A549 (cell line): ENCODE measurements around the gene NKRF. TPM values are rescaled to one million over a fixed set of nuclear protein-coding genes. Genes with fewer than 3 reads are reported as not detected.
A peak's percentile ranks its signal among the peaks of the same experiment; 100 is the strongest.

Experiments
- ATAC-seq, 2 experiments: fragments of 200-7000 bp in 1 of 2; fragments of >200 bp in 1 of 2; cut with Nextera tagmentation in 1 of 2; cut with Tn5 transposase in 1 of 2; 3 replicates each; pipeline versions ENCODE4 v1.8.0 to v1.9.1; 2018 to 2020; ENCODE audit warnings: mild to moderate bottlenecking in 1 of 2, moderate library complexity in 1 of 2
- CTCF ChIA-PET: fragments of 300-600 bp; sonication (Branson Sonifier 250); formaldehyde crosslinking; extraction: SDS; loops from one replicate; lab custom pipeline; 2021; ENCODE audit warnings: antibody characterized with exemption, inconsistent platforms; lab: Yijun Ruan, JAX
- POLR2A ChIA-PET: fragments of 350-600 bp; formaldehyde crosslinking; extraction: SDS; loops from one replicate; lab custom pipeline; 2021; ENCODE audit warnings: antibody characterized with exemption, inconsistent platforms; lab: Yijun Ruan, JAX
- DNase-seq, 2 experiments: peaks; one replicate each; pipeline versions ENCODE4 v3.0.0 to v3.0.0-alpha.2; 2011 to 2016; ENCODE audit warnings: low read depth in 1 of 2, low spot score in 1 of 2
- FAIRE-seq: peaks from 2 replicates; lab custom pipeline; 2011; peaks lifted over from hg19 to GRCh38; lab: Jason Lieb, UNC
- H3K27ac ChIP-seq, 2 experiments: fragments of >200 bp; sonication (Bioruptor Twin); formaldehyde crosslinking; 3 replicates each; pipeline ENCODE4 v1.5.1; 2016 to 2017
- H3K4me1 ChIP-seq: fragments of >200 bp; sonication (Bioruptor Twin); formaldehyde crosslinking; 3 replicates; pipeline ENCODE4 v1.6.1; 2016
- H3K4me2 ChIP-seq: fragments of >200 bp; sonication (Bioruptor Twin); formaldehyde crosslinking; 3 replicates; pipeline ENCODE4 v1.6.1; 2016
- H3K4me3 ChIP-seq: fragments of >200 bp; sonication (Bioruptor Twin); formaldehyde crosslinking; 3 replicates; pipeline ENCODE4 v1.5.1; 2016
- H3K9me3 ChIP-seq: fragments of >200 bp; sonication (Bioruptor Twin); formaldehyde crosslinking; 3 replicates; pipeline ENCODE4 v1.6.1; 2016
- BHLHE40 ChIP-seq: IDR thresholded peaks from 2 replicates; pipeline ENCODE4 v1.6.1; 2012; ENCODE audit warnings: low read depth, low read length, inconsistent platforms
- CBX8 ChIP-seq: fragments of 200-600 bp; sonication (generic); IDR thresholded peaks from 2 replicates; pipeline ENCODE4 v1.6.1; 2016
- CEBPB ChIP-seq, 2 experiments: fragments of >200 bp in 1 of 2; sonication (Bioruptor Twin) in 1 of 2; formaldehyde crosslinking in 1 of 2; IDR thresholded peaks; 2 replicates each; pipeline ENCODE4 v1.6.1; 2012 to 2016
- CHD4 ChIP-seq: fragments of 200-600 bp; sonication (generic); IDR thresholded peaks from 2 replicates; pipeline ENCODE4 v1.6.1; 2016; ENCODE audit warnings: antibody characterized with exemption, mild to moderate bottlenecking, borderline replicate concordance
- CTCF ChIP-seq: fragments of >200 bp; sonication (Bioruptor Twin); formaldehyde crosslinking; IDR thresholded peaks from 3 replicates; pipeline ENCODE4 v1.5.1; 2016
- EHF ChIP-seq: fragments of 250-450 bp; sonication (Bioruptor Pico); IDR thresholded peaks from 2 replicates; pipeline ENCODE4 v1.5.0; 2020; ENCODE audit warnings: mild to moderate bottlenecking
- EHMT2 ChIP-seq: fragments of 200-600 bp; sonication (generic); IDR thresholded peaks from 2 replicates; pipeline ENCODE4 v1.6.1; 2016; ENCODE audit warnings: antibody characterized with exemption, low read depth, mild to moderate bottlenecking, moderate library complexity
- FOSB ChIP-seq: fragments of 250-450 bp; sonication (Bioruptor Pico); IDR thresholded peaks from 2 replicates; pipeline ENCODE4 v1.5.0; 2020; ENCODE audit warnings: mild to moderate bottlenecking, moderate library complexity
- FOXS1 ChIP-seq: fragments of 250-450 bp; sonication (Bioruptor Pico); IDR thresholded peaks from 2 replicates; pipeline ENCODE4 v1.5.0; 2020; ENCODE audit warnings: mild to moderate bottlenecking, moderate library complexity
- GATA3 ChIP-seq: IDR thresholded peaks from 2 replicates; pipeline ENCODE4 v1.6.1; 2012; ENCODE audit warnings: borderline replicate concordance
- HDAC2 ChIP-seq: fragments of 200-600 bp; sonication (generic); IDR thresholded peaks from 2 replicates; pipeline ENCODE4 v1.6.1; 2016
- HES2 ChIP-seq: fragments of >200 bp; sonication (Bioruptor Twin); formaldehyde crosslinking; IDR thresholded peaks from 2 replicates; pipeline ENCODE4 v1.6.1; 2016
- HEYL ChIP-seq: fragments of 250-450 bp; sonication (Bioruptor Pico); IDR thresholded peaks from 2 replicates; pipeline ENCODE4 v1.8.0; 2021; ENCODE audit warnings: mild to moderate bottlenecking, moderate library complexity
- HMGXB4 ChIP-seq: fragments of 250-450 bp; sonication (Bioruptor Pico); IDR thresholded peaks from 2 replicates; pipeline ENCODE4 v1.5.0; 2021; ENCODE audit warnings: mild to moderate bottlenecking, moderate library complexity, borderline replicate concordance
- HOXA7 ChIP-seq: fragments of 250-450 bp; sonication (Bioruptor Pico); IDR thresholded peaks from 2 replicates; pipeline ENCODE4 v1.5.0; 2020; ENCODE audit warnings: mild to moderate bottlenecking, moderate library complexity
- HOXB13 ChIP-seq: fragments of 250-450 bp; sonication (Bioruptor Pico); IDR thresholded peaks from 2 replicates; pipeline ENCODE4 v1.5.0; 2020; ENCODE audit warnings: low read depth, mild to moderate bottlenecking, moderate library complexity
- JUN ChIP-seq, 2 experiments: fragments of >200 bp; sonication (Bioruptor Twin); formaldehyde crosslinking; IDR thresholded peaks; 2 replicates in 1 of 2; 3 replicates in 1 of 2; pipeline ENCODE4 v1.6.1; 2016 to 2017
- MAFK ChIP-seq: fragments of 450-650 bp; IDR thresholded peaks from 2 replicates; pipeline ENCODE4 v1.6.1; 2014; ENCODE audit not compliant: partially characterized antibody
- MAZ ChIP-seq: fragments of 150-350 bp; IDR thresholded peaks from 2 replicates; pipeline ENCODE4 v1.6.1; 2014; ENCODE audit warnings: antibody characterized with exemption, low read depth, low read length, borderline replicate concordance
- MYC ChIP-seq: IDR thresholded peaks from 2 replicates; pipeline ENCODE4 v1.6.1; 2012; ENCODE audit warnings: mild to moderate bottlenecking, inconsistent platforms, low read length, improper control_type of control experiment, borderline replicate concordance
- NFE2L2 ChIP-seq: fragments of 150-350 bp; conservative IDR thresholded peaks from 2 replicates; pipeline ENCODE4 v1.6.1; 2014; ENCODE audit warnings: low read length
- NPAS2 ChIP-seq: fragments of 250-450 bp; sonication (Bioruptor Pico); IDR thresholded peaks from 2 replicates; pipeline ENCODE4 v1.8.0; 2022; ENCODE audit warnings: mild to moderate bottlenecking, moderate library complexity, borderline replicate concordance
- NR3C1 ChIP-seq: fragments of >200 bp; sonication (Bioruptor Twin); formaldehyde crosslinking; IDR thresholded peaks from 3 replicates; pipeline ENCODE4 v1.6.1; 2017
- PHF8 ChIP-seq: fragments of 200-600 bp; sonication (generic); IDR thresholded peaks from 2 replicates; pipeline ENCODE4 v1.6.1; 2016; ENCODE audit warnings: low read depth, mild to moderate bottlenecking, antibody characterized with exemption, moderate library complexity, borderline replicate concordance
- POLR2A ChIP-seq: IDR thresholded peaks from 2 replicates; pipeline ENCODE4 v1.6.1; 2012; ENCODE audit warnings: mild to moderate bottlenecking, low read length
- RAD21 ChIP-seq, 2 experiments: fragments of >200 bp in 1 of 2; sonication (Bioruptor Twin) in 1 of 2; formaldehyde crosslinking in 1 of 2; IDR thresholded peaks in 1 of 2; conservative IDR thresholded peaks in 1 of 2; 2 replicates in 1 of 2; 3 replicates in 1 of 2; pipeline ENCODE4 v1.6.1; 2012 to 2018; ENCODE audit warnings: inconsistent platforms in 1 of 2
- RARB ChIP-seq: fragments of 250-450 bp; sonication (Bioruptor Pico); IDR thresholded peaks from 2 replicates; pipeline ENCODE4 v1.8.0; 2021; ENCODE audit warnings: mild to moderate bottlenecking, moderate library complexity
- RNF2 ChIP-seq: fragments of 200-600 bp; sonication (generic); IDR thresholded peaks from 2 replicates; pipeline ENCODE4 v1.6.1; 2016; ENCODE audit warnings: low read depth, mild to moderate bottlenecking, antibody characterized with exemption, moderate library complexity, borderline replicate concordance
- SMC3 ChIP-seq: fragments of >200 bp; sonication (Bioruptor Twin); formaldehyde crosslinking; IDR thresholded peaks from 3 replicates; pipeline ENCODE4 v1.6.1; 2018; ENCODE audit warnings: inconsistent platforms
- TP53 ChIP-seq: fragments of 250-450 bp; sonication (Bioruptor Pico); IDR thresholded peaks from 2 replicates; pipeline ENCODE4 v1.5.0; 2021; ENCODE audit warnings: mild to moderate bottlenecking, moderate library complexity
- ZFP36 ChIP-seq: fragments of 450-650 bp; IDR thresholded peaks from 2 replicates; pipeline ENCODE4 v1.6.1; 2014; ENCODE audit warnings: borderline replicate concordance; ENCODE audit not compliant: partially characterized antibody
- WGBS: methylation state at CpG from one replicate; pipeline ENCODE4 v1.1.6; 2017; ENCODE audit errors: missing lambda C conversion rate; 5-methylcytosine and 5-hydroxymethylcytosine counted together
- polyA plus RNA-seq, 4 experiments: library from polyadenylated mRNA; depleted of rRNA in 3 of 4; stranded (reverse); fragments of >200 nt; fragmentation: RNase III in 1 of 4; extraction: RNeasy Plus Mini Kit Qiagen cat#74134 plus additional on column Dnase treatment in 1 of 4; gene quantifications; 2 replicates in 3 of 4; 3 replicates in 1 of 4; pipeline ENCODE4 v1.2.3, GENCODE V29; 2011 to 2017
- TF ChIP-seq, protein P1 (sequence below): fragments of 150-350 bp; IDR thresholded peaks from 2 replicates; pipeline ENCODE4 v1.6.1; 2014; ENCODE audit warnings: low read depth, mild to moderate bottlenecking, low read length

The NKRF gene
- polyA plus RNA-seq, 2 of the 4 experiments (the other 2 are of a cell fraction) = 14.7 to 16.2 TPM

GRCh38 chrX:119579414-119579813, 26.8 kb downstream of the NKRF start:
- peaks cover 10% of the 10 kb centered on the region; the same call in 2 of the 3 replicates for H3K4me1 ChIP-seq
- no peak overlapping the region for H3K4me3 ChIP-seq
- DNase-seq = no peak
- peak; percentile 70 for FAIRE-seq
- POLR2A ChIA-PET = no interaction called here
- H3K4me2 ChIP-seq = no peak overlapping the region
- CTCF ChIA-PET = interaction anchor here (1.3 kb wide), 1 partner anchor 97 kb away, joined by 4 read pairs; no protein-coding TSS in a partner anchor
- no peak overlapping the region for H3K27ac ChIP-seq
- H3K9me3 ChIP-seq = no peaks in the 10 kb centered on the region
- TF ChIP-seq HOXA7 (CRISPR knock-in tag) = no peak
- no peak for TF ChIP-seq MAZ
- TF ChIP-seq EHF (CRISPR knock-in tag) = no peak
- TF ChIP-seq SMC3 = no peak
- TF ChIP-seq, all 56 proteins: peak for 0
- ATAC-seq = no peak

DNA sequence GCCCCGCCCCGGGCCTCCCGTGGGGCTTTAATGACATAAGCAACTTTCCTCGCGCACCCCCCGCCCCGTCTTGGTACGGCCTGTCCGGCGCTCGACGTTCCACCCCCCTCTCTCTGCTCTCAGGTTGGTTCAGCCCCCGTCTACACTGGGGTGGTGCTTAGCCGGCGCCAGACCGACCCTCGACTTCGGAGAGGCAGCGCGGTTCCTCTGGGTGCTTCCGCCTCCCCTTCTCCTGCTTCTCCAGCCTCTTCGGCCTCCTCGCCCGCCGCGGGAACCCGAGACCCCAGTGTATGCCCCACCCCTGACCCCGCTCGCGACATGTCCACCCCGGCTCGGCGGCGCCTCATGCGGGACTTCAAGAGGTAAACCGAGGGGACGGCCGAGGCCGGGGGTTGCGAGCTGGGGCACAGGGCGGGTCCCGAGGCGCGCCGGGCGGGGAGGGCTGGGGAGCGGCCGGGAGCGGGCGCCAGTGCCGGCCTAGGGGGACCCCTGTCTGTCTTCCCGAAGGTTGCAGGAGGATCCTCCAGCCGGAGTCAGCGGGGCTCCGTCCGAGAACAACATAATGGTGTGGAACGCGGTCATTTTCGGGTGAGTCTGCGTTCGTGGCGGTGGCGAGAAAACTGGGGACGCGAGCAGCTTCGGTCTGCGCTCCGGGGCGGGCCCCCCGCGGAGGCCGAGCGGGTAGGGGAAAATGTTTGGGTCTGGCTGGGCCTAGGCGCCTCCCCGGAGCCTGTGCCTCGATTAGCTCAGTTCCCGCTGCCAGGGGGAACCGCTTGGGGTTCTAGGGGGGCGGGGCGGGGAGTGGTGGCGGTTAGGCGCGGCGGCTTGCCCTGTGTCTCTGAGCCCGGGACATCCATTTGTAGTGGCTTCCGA, 31.6 kb downstream of the NKRF start, which contains the start of gene UBE2A:
Gene UBE2A, plus strand, starts transcription at position 170 of the 873 bp plus-strand sequence. Its CDS starts 149 bp downstream, at position 319.
- Histone ChIP-seq H3K4me1 (peaks cover 10% of the 10 kb centered on the region; the same call in 2 of the 3 replicates), H3K9me3 (no peaks in the 10 kb centered on the region), H3K4me2 (peak within 1 kb of the TSS; percentile 81), H3K4me3 (peak within 1 kb of the TSS; percentile 88), H3K27ac (peak within 1 kb of the TSS; percentile 89 to 99)
- 0% methylated on average over 6 of the region's 86 CpGs for WGBS
- peak; percentile 85 to 95 for DNase-seq
- CTCF ChIA-PET = interaction anchor here (0.7 to 1.3 kb wide), 11 partner anchors 10 to 62 kb away, joined by 3 to 6 read pairs (median 3); partner anchors contain the start of gene STEEP1
- peak; percentile 93 to 94 for ATAC-seq
- FAIRE-seq = peak; percentile 88
- POLR2A ChIA-PET = interaction anchor here (0.6 to 2.7 kb wide), 12 partner anchors 8 to 217 kb away, joined by 3 to 17 read pairs (median 4); partner anchors contain the start of genes NKRF, RPL39, SLC25A5 and STEEP1
- TF ChIP-seq, protein P1, sequence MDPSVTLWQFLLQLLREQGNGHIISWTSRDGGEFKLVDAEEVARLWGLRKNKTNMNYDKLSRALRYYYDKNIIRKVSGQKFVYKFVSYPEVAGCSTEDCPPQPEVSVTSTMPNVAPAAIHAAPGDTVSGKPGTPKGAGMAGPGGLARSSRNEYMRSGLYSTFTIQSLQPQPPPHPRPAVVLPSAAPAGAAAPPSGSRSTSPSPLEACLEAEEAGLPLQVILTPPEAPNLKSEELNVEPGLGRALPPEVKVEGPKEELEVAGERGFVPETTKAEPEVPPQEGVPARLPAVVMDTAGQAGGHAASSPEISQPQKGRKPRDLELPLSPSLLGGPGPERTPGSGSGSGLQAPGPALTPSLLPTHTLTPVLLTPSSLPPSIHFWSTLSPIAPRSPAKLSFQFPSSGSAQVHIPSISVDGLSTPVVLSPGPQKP = no peak
- TF ChIP-seq CEBPB (IDR thresholded peaks at IDR 0.05) = no peak
- no peak for TF ChIP-seq FOSB
- TF ChIP-seq BHLHE40 = peak; percentile 62
- TF ChIP-seq CBX8 = no peak
- TF ChIP-seq NPAS2 (CRISPR knock-in tag) = no peak
- no peak for TF ChIP-seq HOXB13 (CRISPR knock-in tag)
- peak; percentile 16 to 20; a peak in 2 of 5 replicates for TF ChIP-seq RAD21 (conservative IDR thresholded peaks at IDR 0.05 in 1 of 2, IDR thresholded peaks at IDR 0.05 in 1 of 2)
- no peak for TF ChIP-seq HES2
- TF ChIP-seq SMC3 = no peak
- peak; percentile 88; the same call in 1 of the 2 replicates for TF ChIP-seq PHF8
- no peak for TF ChIP-seq RNF2
- no peak for TF ChIP-seq HDAC2
- no peak for TF ChIP-seq HOXA7 (CRISPR knock-in tag)
- no peak for TF ChIP-seq HMGXB4
- no peak for TF ChIP-seq MAZ
- TF ChIP-seq POLR2A = peak; percentile 95
- TF ChIP-seq ZFP36 = no peak
- peak; percentile 42 for TF ChIP-seq MAFK
- TF ChIP-seq JUN (IDR thresholded peaks at IDR 0.05) = peak; percentile 64 to 90; a peak in 3 of 5 replicates
- no peak for TF ChIP-seq EHMT2
- no peak for TF ChIP-seq RARB (CRISPR knock-in tag)
- TF ChIP-seq GATA3 = peak; percentile 78
- no peak for TF ChIP-seq TP53 (CRISPR knock-in tag)
- TF ChIP-seq NFE2L2 = peak; percentile 45; the same call in 1 of the 2 replicates
- no peak for TF ChIP-seq CHD4
- TF ChIP-seq NR3C1 = no peak
- no peak for TF ChIP-seq FOXS1 (CRISPR knock-in tag)
- TF ChIP-seq CTCF = peak; percentile 22; the same call in 2 of the 3 replicates
- TF ChIP-seq HEYL = no peak
- TF ChIP-seq EHF (CRISPR knock-in tag) = no peak
- 0 out of 2 replicates have a peak, but pooled peaks have one; percentile 49 for TF ChIP-seq MYC
